Measurements from ENCODE around the gene ISLR. TPM values are rescaled to one million over a fixed set of nuclear protein-coding genes. Genes with fewer than 3 reads are reported as not detected.

Gene ISLR
- total and polyA plus RNA-seq, 2 of the 4 experiments (the other 2 are of a cell fraction) = under 0.01 to 0.79 TPM

GRCh38 chr15:74136540-74136813 lies 37.0 kb upstream of the ISLR start:
- BruUV-seq (replicated peaks) = no TSS peak
- intact Hi-C loops (cut with micrococcal nuclease) = no loop called here
- no peak overlapping the region for H2BK5ac ChIP-seq (ENCODE audit: low read depth, low read length, poor library complexity, severe bottlenecking)
- peak overlapping the region; percentile 61; the same call in 1 of the 2 replicates for H3K4me2 ChIP-seq (ENCODE audit: low read depth, low read length)
- no peak overlapping the region for H4K5ac ChIP-seq (ENCODE audit: low read depth, low read length)
- H3K9ac ChIP-seq (ENCODE audit: low read depth, low read length) = no peak overlapping the region
- H2BK15ac ChIP-seq (ENCODE audit: low read depth, low read length) = no peak overlapping the region
- H3K14ac ChIP-seq (replicated peaks; ENCODE audit: low read depth, low read length) = no peak overlapping the region
- H3K27ac ChIP-seq (ENCODE audit: insufficient read depth, low read length) = no peak overlapping the region
- POLR2A ChIA-PET (ENCODE audit: unreplicated experiment) = no interaction called here
- 20% methylated on average over 2 of the region's 26 CpGs; no CpG with 5 or more reads in 1 of the 2 experiments for WGBS, 2 experiments (ENCODE audit: extremely low coverage in 2 of 2, insufficient read length in 1 of 2)
- no peak overlapping the region for H2AK5ac ChIP-seq (ENCODE audit: low read depth, low read length)
- ATAC-seq (ENCODE audit: low read depth) (no peak), DNase-seq (no peak)
- H3K56ac ChIP-seq (ENCODE audit: extremely low read depth, insufficient read depth, low read length) = no peak overlapping the region
- H3K79me1 ChIP-seq (ENCODE audit: low read depth in 1 of 2, low read length in 2 of 2) = no peaks in the 10 kb centered on the region
- H4K91ac ChIP-seq (ENCODE audit: insufficient read depth, low read depth, low read length) = no peak overlapping the region
- dilution Hi-C loops (cut with HindIII; ENCODE audit: low sequenced_read_pairs, unreplicated experiment) = no loop called here
- peaks cover 8% of the 10 kb centered on the region for H3K9me3 ChIP-seq (ENCODE audit: control insufficient read depth, insufficient read depth, low read length)
- H3K36me3 ChIP-seq (ENCODE audit: control insufficient read depth, insufficient read depth, low read length) = no peaks in the 10 kb centered on the region
- no peak overlapping the region for H3K23ac ChIP-seq (ENCODE audit: low read depth, low read length)
- CTCF ChIA-PET = no interaction called here
- TF ChIP-seq USF2 (IDR thresholded peaks at IDR 0.05; ENCODE audit: low read depth, low read length) (no peak), MAFK (IDR thresholded peaks at IDR 0.05; ENCODE audit: low read depth, low read length) (no peak), FOS (IDR thresholded peaks at IDR 0.05; ENCODE audit: low read depth, low read length) (no peak), CEBPB (IDR thresholded peaks at IDR 0.05; ENCODE audit: low read depth, low read length) (no peak), RCOR1 (IDR thresholded peaks at IDR 0.05; ENCODE audit: insufficient replicate concordance, low read length) (no peak), SMC3 (IDR thresholded peaks at IDR 0.05; ENCODE audit: low read depth, low read length) (no peak), NFE2L2 (IDR thresholded peaks at IDR 0.05; ENCODE audit: low read depth, low read length) (no peak), MAZ (IDR thresholded peaks at IDR 0.05; ENCODE audit: borderline replicate concordance, low read depth, low read length) (no peak)
- in situ Hi-C loops (cut with MboI; ENCODE audit: low sequenced_read_pairs) = no loop called here
- H4K20me1 ChIP-seq (ENCODE audit: insufficient read depth, low read length) = peaks cover 20% of the 10 kb centered on the region; the same call in 1 of the 2 replicates
- H3K4ac ChIP-seq (ENCODE audit: low read depth, low read length) = no peak overlapping the region
- H3K18ac ChIP-seq (ENCODE audit: low read depth, low read length) = no peak overlapping the region
- H3K4me3 ChIP-seq (ENCODE audit: insufficient read depth, low read depth, low read length) = peak overlapping the region; percentile 31; the same call in 1 of the 2 replicates
- H3K9me1 ChIP-seq (ENCODE audit: insufficient read depth, low read length) = peaks cover 2% of the 10 kb centered on the region
- no peak overlapping the region for H2BK120ac ChIP-seq (ENCODE audit: low read depth, low read length)
- no peaks in the 10 kb centered on the region; the same call in 1 of the 2 replicates for H3K4me1 ChIP-seq (ENCODE audit: control insufficient read depth, insufficient read depth, low read length)
- peaks cover 83% of the 10 kb centered on the region for H3K27me3 ChIP-seq (ENCODE audit: control insufficient read depth, insufficient read depth, low read length)
- H2BK20ac ChIP-seq (ENCODE audit: low read depth, low read length) = no peak overlapping the region
- peak overlapping the region; percentile 48 for H2AFZ ChIP-seq (replicated peaks; ENCODE audit: low read length, poor library complexity)
- H4K8ac ChIP-seq (ENCODE audit: low read depth in 2 of 2, low read length in 2 of 2) = no peak overlapping the region
- no peak overlapping the region for H2AK9ac ChIP-seq (replicated peaks; ENCODE audit: low read depth, low read length, poor library complexity)
